GM19328 (cell line): ENCODE data around the gene INPP5A.
"Not testable (repeated sequence)": the region's sequence is repeated elsewhere in the genome, so short reads cannot be mapped to it uniquely, and the experiment has no call there.

Source experiments
- ATAC-seq: cut with Tn5 transposase; IDR thresholded peaks from one replicate; pipeline ENCODE4 v1.9.1; 2021; ENCODE audit warnings: mild to moderate bottlenecking, moderate library complexity; ENCODE audit not compliant: unreplicated experiment

The INPP5A gene

GRCh38 chr10:132772816-132773215 is 235.2 kb downstream of the INPP5A start:
- ATAC-seq = not testable (repeated sequence)

- ATAC-seq = no peak
Observed at GRCh38 chr10:132774181-132774901, 236.8 kb downstream of the INPP5A start.

GRCh38 chr10:132774902-132775863 is 237.6 kb downstream of the INPP5A start:
- no peak for ATAC-seq

- ATAC-seq = no peak
Observed at GRCh38 chr10:132776186-132776585, 238.6 kb downstream of the INPP5A start.

GRCh38 chr10:132776821-132777220 is 239.2 kb downstream of the INPP5A start:
- no peak for ATAC-seq

GRCh38 chr10:132777441-132777840 is 239.9 kb downstream of the INPP5A start:
- no peak for ATAC-seq

- no peak for ATAC-seq
Observed at GRCh38 chr10:132779549-132780294, 242.1 kb downstream of the INPP5A start.

GRCh38 chr10:132780356-132780755 is 242.8 kb downstream of the INPP5A start:
- ATAC-seq = no peak

- no peak for ATAC-seq
Observed at GRCh38 chr10:132781556-132781955, 244.0 kb downstream of the INPP5A start.

GRCh38 chr10:132783165-132783939 is 245.8 kb downstream of the INPP5A start:
- no peak for ATAC-seq

- no peak for ATAC-seq
Observed at GRCh38 chr10:132783940-132784865, 246.6 kb downstream of the INPP5A start.

GRCh38 chr10:132784866-132785722 is 247.5 kb downstream of the INPP5A start:
- ATAC-seq = no peak

GRCh38 chr10:132785723-132786475 is 248.3 kb downstream of the INPP5A start, which contains the start of gene NKX6-2:
Gene NKX6-2, minus strand, starts transcription at chr10:132786147. Its CDS starts 199 bp downstream, at chr10:132785948.
- no peak for ATAC-seq

- no peak for ATAC-seq
Observed at GRCh38 chr10:132786476-132786883, 248.9 kb downstream of the INPP5A start.

GRCh38 chr10:132786884-132787494 is 249.4 kb downstream of the INPP5A start:
- ATAC-seq = no peak

- no peak for ATAC-seq
Observed at GRCh38 chr10:132787495-132788179, 250.1 kb downstream of the INPP5A start.
